HEK293 (cell line): ENCODE results near the gene RNF217.

Experiments
- CTCF ChIA-PET: fragments of 350-600 bp; formaldehyde crosslinking; extraction: SDS; loops from one replicate; lab custom pipeline; 2021; ENCODE audit warnings: antibody characterized with exemption; lab: Yijun Ruan, JAX
- POLR2A ChIA-PET: fragments of 300-600 bp; formaldehyde crosslinking; extraction: SDS; loops from one replicate; lab custom pipeline; 2020; ENCODE audit warnings: antibody characterized with exemption, inconsistent platforms; lab: Yijun Ruan, JAX
- H3K27ac ChIP-seq: fragments of 200-500 bp; sonication (Bioruptor generic); 2 replicates; pipeline ENCODE4 v1.5.1; 2014; ENCODE audit warnings: low read depth, low read length, control low read depth, inconsistent platforms; ENCODE audit errors: extremely low read depth
- H3K36me3 ChIP-seq, 2 experiments: fragments of 200-500 bp in 1 of 2; sonication (Bioruptor generic) in 1 of 2; 1 replicate in 1 of 2; 2 replicates in 1 of 2; pipeline ENCODE4 v1.5.1; 2014 to 2017; ENCODE audit warnings: inconsistent platforms in 2 of 2, low read length in 2 of 2; ENCODE audit not compliant: control insufficient read depth in 2 of 2, insufficient read depth in 1 of 2
- H3K4me1 ChIP-seq: fragments of 200-500 bp; sonication (Bioruptor generic); 2 replicates; pipeline ENCODE4 v1.5.1; 2014; ENCODE audit warnings: mild to moderate bottlenecking, low read length, inconsistent platforms; ENCODE audit not compliant: control insufficient read depth, insufficient read depth
- H3K4me3 ChIP-seq: 2 replicates; pipeline ENCODE4 v1.5.1; 2011; ENCODE audit warnings: low read depth, mild to moderate bottlenecking, control low read depth, low read length, moderate library complexity
- H3K9me3 ChIP-seq: fragments of 200-500 bp; sonication (Bioruptor generic); 2 replicates; pipeline ENCODE4 v1.5.1; 2014; ENCODE audit warnings: low read depth, low read length, inconsistent platforms; ENCODE audit not compliant: control insufficient read depth, insufficient read depth
- HOXC10 ChIP-seq: sonication (generic); formaldehyde crosslinking; IDR thresholded peaks from 2 replicates; pipeline ENCODE4 v1.8.1; 2023; ENCODE audit warnings: mild to moderate bottlenecking, missing genetic modification reagents
- KLF7 ChIP-seq: fragments of 450-650 bp; formaldehyde crosslinking; IDR thresholded peaks from 2 replicates; pipeline ENCODE4 v1.5.1; 2016; ENCODE audit warnings: missing biosample characterization, missing genetic modification characterization, borderline replicate concordance
- MEIS1 ChIP-seq: sonication (generic); formaldehyde crosslinking; IDR thresholded peaks from 2 replicates; pipeline ENCODE4 v1.8.1; 2022; ENCODE audit warnings: missing genetic modification reagents, mild to moderate bottlenecking, borderline replicate concordance
- PRDM1 ChIP-seq: fragments of 450-650 bp; formaldehyde crosslinking; IDR thresholded peaks from 2 replicates; pipeline ENCODE4; 2016; ENCODE audit warnings: missing biosample characterization, missing genetic modification characterization
- RBAK ChIP-seq: fragments of 450-650 bp; formaldehyde crosslinking; IDR thresholded peaks from 2 replicates; pipeline ENCODE4 v1.5.1; 2016; ENCODE audit warnings: missing biosample characterization, missing genetic modification characterization
- SCRT2 ChIP-seq: fragments of 450-650 bp; formaldehyde crosslinking; IDR thresholded peaks from 2 replicates; pipeline ENCODE4 v1.5.1; 2016; ENCODE audit warnings: missing biosample characterization, missing genetic modification characterization
- YY2 ChIP-seq: fragments of 450-650 bp; formaldehyde crosslinking; IDR thresholded peaks from 2 replicates; pipeline ENCODE4 v1.5.1; 2016; ENCODE audit warnings: missing biosample characterization, missing genetic modification characterization
- ZEB2 ChIP-seq: fragments of 450-650 bp; formaldehyde crosslinking; IDR thresholded peaks from 2 replicates; pipeline ENCODE4 v1.5.1; 2016; ENCODE audit warnings: missing biosample characterization, missing genetic modification characterization
- ZNF148 ChIP-seq: fragments of 450-650 bp; formaldehyde crosslinking; IDR thresholded peaks from 2 replicates; pipeline ENCODE4 v1.5.0; 2017; ENCODE audit warnings: missing biosample characterization, missing genetic modification characterization, borderline replicate concordance
- ZNF266 ChIP-seq: fragments of 450-650 bp; formaldehyde crosslinking; IDR thresholded peaks from 2 replicates; pipeline ENCODE4 v1.5.1; 2016; ENCODE audit warnings: missing biosample characterization, missing genetic modification characterization, low read depth
- ZNF335 ChIP-seq: fragments of 450-650 bp; formaldehyde crosslinking; conservative IDR thresholded peaks from 2 replicates; pipeline ENCODE4 v1.5.1; 2016; ENCODE audit warnings: missing biosample characterization, missing genetic modification characterization
- ZNF423 ChIP-seq: fragments of 450-650 bp; formaldehyde crosslinking; IDR thresholded peaks from 2 replicates; pipeline ENCODE4 v1.5.1; 2016; ENCODE audit warnings: missing biosample characterization, missing genetic modification characterization
- ZNF521 ChIP-seq: fragments of 450-650 bp; formaldehyde crosslinking; IDR thresholded peaks from 2 replicates; pipeline ENCODE4 v1.5.1; 2017; ENCODE audit warnings: missing biosample characterization, mild to moderate bottlenecking, missing genetic modification characterization
- ZNF529 ChIP-seq: fragments of 450-650 bp; formaldehyde crosslinking; IDR thresholded peaks from 2 replicates; pipeline ENCODE4 v1.5.1; 2017; ENCODE audit warnings: missing genetic modification characterization, missing biosample characterization; ENCODE audit not compliant: insufficient replicate concordance
- ZNF561 ChIP-seq: fragments of 450-650 bp; IDR thresholded peaks from 2 replicates; pipeline ENCODE4 v1.5.1; 2018; ENCODE audit warnings: missing biosample characterization, missing genetic modification characterization, borderline replicate concordance
- ZNF571 ChIP-seq: fragments of 450-650 bp; formaldehyde crosslinking; IDR thresholded peaks from 2 replicates; pipeline ENCODE4 v1.5.0; 2017; ENCODE audit warnings: missing biosample characterization, missing genetic modification characterization
- ZNF776 ChIP-seq: fragments of 450-650 bp; formaldehyde crosslinking; IDR thresholded peaks from 2 replicates; pipeline ENCODE4 v1.5.0; 2017; ENCODE audit warnings: missing biosample characterization, missing genetic modification characterization, borderline replicate concordance
- ZNF830 ChIP-seq: fragments of 450-650 bp; IDR thresholded peaks from 2 replicates; pipeline ENCODE4 v1.5.0; 2018; ENCODE audit warnings: missing biosample characterization, missing genetic modification characterization, low read depth, mild to moderate bottlenecking, moderate library complexity

The RNF217 gene

GRCh38 chr6:125002406-125002741 is 40.1 kb downstream of the RNF217 start:
- peaks cover 17% of the 10 kb centered on the region for H3K4me1 ChIP-seq
- 0 out of 2 replicates have a peak, but pooled peaks have one; percentile 31 for TF ChIP-seq PRDM1
- peak; percentile 42; the same call in 1 of the 2 replicates for TF ChIP-seq ZNF335
- no peak for TF ChIP-seq MEIS1 (CRISPR knock-in tag)
- TF ChIP-seq YY2 (tag by site-specific recombination), result no peak
- no peak for TF ChIP-seq ZNF521 (tag by site-specific recombination)
- ChIA-PET CTCF (interaction anchor here (1.3 kb wide), 1 partner anchor 112 kb away, joined by 3 read pairs; no protein-coding TSS in a partner anchor), POLR2A (no interaction called here)
- H3K9me3 ChIP-seq, result no peaks in the 10 kb centered on the region
- H3K4me3 ChIP-seq, result no peak overlapping the region
- H3K27ac ChIP-seq, result no peak overlapping the region
- peaks cover 0 to 2% of the 10 kb centered on the region in 2 experiments; a peak in 1 of 3 replicates for H3K36me3 ChIP-seq

GRCh38 chr6:125003070-125003469 is 40.8 kb downstream of the RNF217 start:
- H3K9me3 ChIP-seq, result no peaks in the 10 kb centered on the region
- POLR2A ChIA-PET, result interaction anchor here (0.7 kb wide), 1 partner anchor 13 kb away, joined by 3 read pairs; no protein-coding TSS in a partner anchor
- H3K27ac ChIP-seq, result no peak overlapping the region
- CTCF ChIA-PET, result interaction anchor here (0.5 to 0.8 kb wide), 3 partner anchors 62 to 750 kb away, joined by 3 read pairs; no protein-coding TSS in a partner anchor
- H3K4me1 ChIP-seq, result peaks cover 17% of the 10 kb centered on the region
- H3K4me3 ChIP-seq, result no peak overlapping the region
- TF ChIP-seq HOXC10 (CRISPR knock-in tag) (no peak), ZNF830 (no peak), ZNF571 (tag by site-specific recombination) (no peak), ZEB2 (tag by site-specific recombination) (no peak), ZNF266 (tag by site-specific recombination) (no peak), KLF7 (tag by site-specific recombination) (no peak), SCRT2 (tag by site-specific recombination) (no peak)
- TF ChIP-seq, all 188 proteins: peak for 0
- H3K36me3 ChIP-seq, result no peaks in the 10 kb centered on the region

GRCh38 chr6:125004198-125004597 is 42.0 kb downstream of the RNF217 start:
- POLR2A ChIA-PET, result no interaction called here

More at GRCh38 chr6:125004198-125004597, 42.0 kb downstream of the RNF217 start:
- Histone ChIP-seq H3K27ac (no peak overlapping the region), H3K9me3 (no peaks in the 10 kb centered on the region), H3K4me3 (no peak overlapping the region), H3K4me1 (peaks cover 20% of the 10 kb centered on the region), H3K36me3 (no peaks in the 10 kb centered on the region)
- CTCF ChIA-PET, result interaction anchor here (1.3 to 1.4 kb wide), 2 partner anchors 9 to 110 kb away, joined by 3 to 4 read pairs; no protein-coding TSS in a partner anchor
- TF ChIP-seq ZNF776 (tag by site-specific recombination), result no peak
- no peak for TF ChIP-seq ZNF423 (tag by site-specific recombination)
- no peak for TF ChIP-seq ZNF148 (tag by site-specific recombination)
- TF ChIP-seq RBAK (tag by site-specific recombination), result no peak
- no peak for TF ChIP-seq ZNF529 (tag by site-specific recombination)
- no peak for TF ChIP-seq ZNF561 (tag by site-specific recombination)
